Keratinocyte (primary cell): ENCODE measurements around the gene PTPN4. TPM values are rescaled to one million over a fixed set of nuclear protein-coding genes. Genes with fewer than 3 reads are reported as not detected.

Experiments
- DNase-seq: peaks from one replicate; pipeline ENCODE4 v3.0.0-alpha.2; 2011; ENCODE audit warnings: low read depth, missing footprints, low spot score
- FAIRE-seq: peaks from 2 replicates; lab custom pipeline; 2011; peaks lifted over from hg19 to GRCh38; lab: Jason Lieb, UNC
- H2AFZ ChIP-seq: 2 replicates; pipeline ENCODE4 v1.6.0; 2012; ENCODE audit warnings: low read length, control low read depth, inconsistent platforms; ENCODE audit not compliant: control insufficient read depth
- H3K27ac ChIP-seq: 2 replicates; pipeline ENCODE4 v1.5.1; 2011; ENCODE audit warnings: low read length; ENCODE audit not compliant: control insufficient read depth, insufficient read depth
- H3K27me3 ChIP-seq: 3 replicates; pipeline ENCODE4 v1.6.0; 2011; ENCODE audit warnings: low read length; ENCODE audit not compliant: control insufficient read depth, insufficient read depth; ENCODE audit errors: extremely low read depth
- H3K36me3 ChIP-seq, 2 experiments: 2 replicates in 1 of 2; 3 replicates in 1 of 2; pipeline ENCODE4 v1.5.1; 2011; ENCODE audit warnings: low read length in 2 of 2, mild to moderate bottlenecking in 1 of 2; ENCODE audit not compliant: control insufficient read depth in 2 of 2, insufficient read depth in 2 of 2; ENCODE audit errors: extremely low read depth in 1 of 2
- H3K4me1 ChIP-seq: 3 replicates; pipeline ENCODE4 v1.5.1; 2011; ENCODE audit warnings: low read length; ENCODE audit not compliant: control insufficient read depth, insufficient read depth; ENCODE audit errors: extremely low read depth
- H3K4me2 ChIP-seq: 3 replicates; pipeline ENCODE4 v1.6.0; 2011; ENCODE audit warnings: low read depth, low read length; ENCODE audit not compliant: control insufficient read depth, insufficient read depth; ENCODE audit errors: extremely low read depth
- H3K4me3 ChIP-seq, 3 experiments: fragments of 200-600 bp in 1 of 3; sonication (generic) in 1 of 3; 2 replicates in 2 of 3; 3 replicates in 1 of 3; pipeline ENCODE4 v1.5.1; 2011 to 2016; ENCODE audit warnings: low read length in 3 of 3, mild to moderate bottlenecking in 3 of 3, control low read depth in 2 of 3, inconsistent platforms in 1 of 3, low read depth in 1 of 3, mixed read lengths in 1 of 3, mixed run types in 1 of 3, moderate library complexity in 1 of 3; ENCODE audit not compliant: control insufficient read depth in 2 of 3, insufficient read depth in 2 of 3; ENCODE audit errors: extremely low read depth in 1 of 3
- H3K79me2 ChIP-seq: 2 replicates; pipeline ENCODE4 v1.6.0; 2012; ENCODE audit warnings: low read length; ENCODE audit not compliant: control insufficient read depth, insufficient read depth
- H3K9ac ChIP-seq: 3 replicates; pipeline ENCODE4 v1.6.0; 2011; ENCODE audit warnings: low read length; ENCODE audit not compliant: control insufficient read depth, insufficient read depth; ENCODE audit errors: extremely low read depth
- H3K9me1 ChIP-seq: 3 replicates; pipeline ENCODE4 v1.6.0; 2011; ENCODE audit warnings: low read length; ENCODE audit not compliant: control insufficient read depth, insufficient read depth; ENCODE audit errors: extremely low read depth
- H3K9me3 ChIP-seq: 2 replicates; pipeline ENCODE4 v1.5.1; 2012; ENCODE audit warnings: low read depth, low read length; ENCODE audit not compliant: control insufficient read depth
- H4K20me1 ChIP-seq: 3 replicates; pipeline ENCODE4 v1.6.0; 2011; ENCODE audit warnings: low read length; ENCODE audit not compliant: control insufficient read depth, insufficient read depth; ENCODE audit errors: extremely low read depth
- EZH2 ChIP-seq: IDR thresholded peaks from one replicate; pipeline ENCODE4 v1.6.1; 2012; ENCODE audit warnings: inconsistent platforms, mild to moderate bottlenecking, low read length, moderate library complexity
- dilution Hi-C: fragments of 300-500 bp; cut with MboI; formaldehyde crosslinking; loops from one replicate; pipeline ENCODE4 v1.7.0; 2020; ENCODE audit warnings: low sequenced_read_pairs; ENCODE audit not compliant: extremely low pct_ligation_motif_present
- polyA plus RNA-seq, 5 experiments: library from polyadenylated mRNA; depleted of rRNA in 3 of 5; stranded (reverse) in 3 of 5; stranded (forward) in 1 of 5; unstranded in 1 of 5; fragments of >200 nt; gene quantifications; 1 replicate in 1 of 5; 2 replicates in 3 of 5; 3 replicates in 1 of 5; pipeline versions ENCODE4 v1.2.1 to v1.2.3, GENCODE V29; 2011 to 2012; ENCODE audit warnings: missing spikeins in 2 of 5, low read depth in 1 of 5, low replicate concordance in 1 of 5
- TF ChIP-seq, protein P1 (sequence below), 3 experiments: IDR thresholded peaks in 1 of 3; conservative IDR thresholded peaks in 1 of 3; optimal IDR thresholded peaks in 1 of 3; 2 replicates in 2 of 3; 3 replicates in 1 of 3; pipeline versions ENCODE3 to v1.5.1; 2011; ENCODE audit warnings: low read length in 3 of 3, mild to moderate bottlenecking in 3 of 3, moderate library complexity in 2 of 3, control low read depth in 1 of 3, inconsistent platforms in 1 of 3; ENCODE audit not compliant: insufficient read depth in 2 of 3; ENCODE audit errors: extremely low read depth in 1 of 3

Gene PTPN4
- polyA plus RNA-seq, 1 donor (not counting 4 experiments of a cell fraction or from before 2014, with no cell fraction given): 20.6 TPM

- TF ChIP-seq, protein P1, sequence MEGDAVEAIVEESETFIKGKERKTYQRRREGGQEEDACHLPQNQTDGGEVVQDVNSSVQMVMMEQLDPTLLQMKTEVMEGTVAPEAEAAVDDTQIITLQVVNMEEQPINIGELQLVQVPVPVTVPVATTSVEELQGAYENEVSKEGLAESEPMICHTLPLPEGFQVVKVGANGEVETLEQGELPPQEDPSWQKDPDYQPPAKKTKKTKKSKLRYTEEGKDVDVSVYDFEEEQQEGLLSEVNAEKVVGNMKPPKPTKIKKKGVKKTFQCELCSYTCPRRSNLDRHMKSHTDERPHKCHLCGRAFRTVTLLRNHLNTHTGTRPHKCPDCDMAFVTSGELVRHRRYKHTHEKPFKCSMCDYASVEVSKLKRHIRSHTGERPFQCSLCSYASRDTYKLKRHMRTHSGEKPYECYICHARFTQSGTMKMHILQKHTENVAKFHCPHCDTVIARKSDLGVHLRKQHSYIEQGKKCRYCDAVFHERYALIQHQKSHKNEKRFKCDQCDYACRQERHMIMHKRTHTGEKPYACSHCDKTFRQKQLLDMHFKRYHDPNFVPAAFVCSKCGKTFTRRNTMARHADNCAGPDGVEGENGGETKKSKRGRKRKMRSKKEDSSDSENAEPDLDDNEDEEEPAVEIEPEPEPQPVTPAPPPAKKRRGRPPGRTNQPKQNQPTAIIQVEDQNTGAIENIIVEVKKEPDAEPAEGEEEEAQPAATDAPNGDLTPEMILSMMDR (optimal IDR thresholded peaks at IDR 0.05 in 1 of 3, IDR thresholded peaks at IDR 0.05 in 1 of 3, conservative IDR thresholded peaks at IDR 0.05 in 1 of 3; ENCODE audit: extremely low read depth in 1 of 3, insufficient read depth in 2 of 3, low read length in 3 of 3): no peak
- TF ChIP-seq EZH2: no peak
- Histone ChIP-seq H3K4me1 (no peaks in the 10 kb centered on the region), H3K27me3 (no peaks in the 10 kb centered on the region), H3K4me2 (no peak overlapping the region), H4K20me1 (no peaks in the 10 kb centered on the region), H3K27ac (no peak overlapping the region), H3K4me3 (no peak overlapping the region), H3K36me3 (no peaks in the 10 kb centered on the region), H3K9me3 (no peaks in the 10 kb centered on the region), H3K9me1 (no peaks in the 10 kb centered on the region), H3K79me2 (no peaks in the 10 kb centered on the region), H3K9ac (no peak overlapping the region), H2AFZ (no peak overlapping the region)
- no peak for DNase-seq
- dilution Hi-C loops: no loop called here
- FAIRE-seq: no peak
Observed at GRCh38 chr2:119721462-119721861, 38.3 kb upstream of the PTPN4 start.

- Histone ChIP-seq H3K9me1 (no peaks in the 10 kb centered on the region), H3K4me2 (no peak overlapping the region), H2AFZ (no peak overlapping the region), H3K4me3 (no peak overlapping the region), H4K20me1 (no peaks in the 10 kb centered on the region), H3K36me3 (no peaks in the 10 kb centered on the region), H3K9me3 (no peaks in the 10 kb centered on the region), H3K79me2 (no peaks in the 10 kb centered on the region), H3K27ac (no peak overlapping the region), H3K4me1 (no peaks in the 10 kb centered on the region), H3K27me3 (no peaks in the 10 kb centered on the region), H3K9ac (no peak overlapping the region)
- DNase-seq (no peak), FAIRE-seq (no peak)
- dilution Hi-C loops: no loop called here
- no peak for TF ChIP-seq EZH2
- TF ChIP-seq, protein P1 (optimal IDR thresholded peaks at IDR 0.05 in 1 of 3, IDR thresholded peaks at IDR 0.05 in 1 of 3, conservative IDR thresholded peaks at IDR 0.05 in 1 of 3; ENCODE audit: extremely low read depth in 1 of 3, insufficient read depth in 2 of 3, low read length in 3 of 3): no peak
Observed at GRCh38 chr2:119721904-119722303, 37.8 kb upstream of the PTPN4 start.
